Liver (tissue), 4 donors: Measurements from ENCODE around the gene CAMK1G. TPM values are rescaled to one million over a fixed set of nuclear protein-coding genes. Genes with fewer than 3 reads are reported as not detected.

Experiments used
- polyA plus RNA-seq, 2 donors: library from polyadenylated mRNA; stranded (reverse) in 1 of 2; unstranded in 1 of 2; fragments of 200-250 nt in 1 of 2; fragments of >200 nt in 1 of 2; fragmentation: Nextera tagmentation in 1 of 2; extraction: Ambion mirVana in 1 of 2; gene quantifications; one replicate each; pipeline versions ENCODE4 v1.2.1 to v1.2.3, GENCODE V29; 2013 to 2015
- total RNA-seq, 2 donors: library from RNA; depleted of rRNA; stranded (reverse); fragments of >200 nt; gene quantifications; one replicate each; pipeline ENCODE4 v1.2.3, GENCODE V29; 2014
- donor health status: healthy.
- donor health status: healthy.
- donor health status: healthy.

Gene CAMK1G
- total and polyA plus RNA-seq, 4 donors = 0.03 to 0.25 (median 0.14) TPM; not detected in 1

Other genes starting within 250 kb of the CAMK1G start
- 1 to 10 TPM; 1.3 to 9.1 TPM for gene LAMB3, start 68.7 kb downstream of the CAMK1G start, total RNA-seq
- gene LAMB3, start 68.7 kb downstream of the CAMK1G start, polyA plus RNA-seq = 1 to 10 TPM; 3.6 to 7.6 TPM
- gene G0S2, start 91.7 kb downstream of the CAMK1G start, total RNA-seq = 100 to 1,000 TPM in 1 of 2 donors, 1 to 10 TPM in 1; 9.6 to 185 TPM
- gene G0S2, start 91.7 kb downstream of the CAMK1G start, polyA plus RNA-seq = 100 to 1,000 TPM; 146 to 347 TPM
- 100 to 1,000 TPM in 1 of 2 donors, under 1 TPM in 1; 0.09 to 226 TPM for gene HSD11B1, start 121.1 kb downstream of the CAMK1G start, total RNA-seq
- gene HSD11B1, start 121.1 kb downstream of the CAMK1G start, polyA plus RNA-seq = 100 to 1,000 TPM; 381 to 488 TPM
- gene TRAF3IP3, start 172.3 kb downstream of the CAMK1G start, total RNA-seq = 1 to 10 TPM; 2.4 to 3.4 TPM
- gene TRAF3IP3, start 172.3 kb downstream of the CAMK1G start, polyA plus RNA-seq = 1 to 10 TPM in 1 of 2 donors, under 1 TPM in 1; 0.87 to 2.0 TPM
- gene C1orf74, start 200.8 kb downstream of the CAMK1G start, total RNA-seq = 1 to 10 TPM; 1.2 to 1.8 TPM
- under 1 TPM; 0.82 to 0.95 TPM for gene C1orf74, start 200.8 kb downstream of the CAMK1G start, polyA plus RNA-seq
- 10 to 100 TPM in 1 of 2 donors, under 1 TPM in 1; 0.51 to 29.3 TPM for gene IRF6, start 222.4 kb downstream of the CAMK1G start, total RNA-seq
- gene IRF6, start 222.4 kb downstream of the CAMK1G start, polyA plus RNA-seq = 10 to 100 TPM; 11.0 to 17.5 TPM
- 1 to 10 TPM; 2.4 to 7.7 TPM for gene UTP25, start 244.3 kb downstream of the CAMK1G start, total RNA-seq
- gene UTP25, start 244.3 kb downstream of the CAMK1G start, polyA plus RNA-seq = 1 to 10 TPM; 2.8 to 3.3 TPM